ENCODE data around the gene AGBL4. TPM values are rescaled to one million over a fixed set of nuclear protein-coding genes. Genes with fewer than 3 reads are reported as not detected.

AGBL4 gene
- total and polyA plus RNA-seq, 2 of the 13 experiments (the other 11 are each of a cell fraction or from before 2014, with no cell fraction given), result not detected

GRCh38 chr1:48908606-48909005 lies 1115.1 kb downstream of the AGBL4 start:
- Histone ChIP-seq H4K20me1 (ENCODE audit: insufficient read depth, low read length) (no peaks in the 10 kb centered on the region), H3K27ac (ENCODE audit: extremely low read length, insufficient read depth, low read length) (no peak overlapping the region), H2AFZ (ENCODE audit: low read length) (no peak overlapping the region), H3K4me3 (replicated peaks in 1 of 3; ENCODE audit: insufficient read depth in 1 of 3, low read depth in 2 of 3, low read length in 3 of 3) (no peak overlapping the region), H3K27me3 (ENCODE audit: control insufficient read depth in 1 of 2, insufficient read depth in 2 of 2, low read length in 2 of 2) (no peaks in the 10 kb centered on the region), H3K9ac (ENCODE audit: insufficient read depth, low read depth, low read length) (no peak overlapping the region), H3K4me1 (ENCODE audit: insufficient read depth, low read length) (no peaks in the 10 kb centered on the region), H3K9me3 (ENCODE audit: low read length) (no peaks in the 10 kb centered on the region), H3K79me2 (ENCODE audit: insufficient read depth, low read length) (no peaks in the 10 kb centered on the region), H3K36me3 (replicated peaks in 1 of 2; ENCODE audit: control insufficient read depth in 1 of 2, insufficient read depth in 2 of 2, low read length in 2 of 2) (no peaks in the 10 kb centered on the region), H3K4me2 (ENCODE audit: low read depth, low read length) (no peak overlapping the region)
- DNase-seq (ENCODE audit: low spot score) (no peak), FAIRE-seq (no peak), ATAC-seq (no peak)
- in situ Hi-C loops (cut with HindIII; ENCODE audit: extremely low pct_ligation_motif_present, low pct_unique_long_range_greater_than_20kb) (loop anchor here (25.0 kb wide), 1 partner anchor 1429 kb away; no protein-coding TSS in a partner anchor), intact Hi-C loops (cut with micrococcal nuclease; ENCODE audit: unreplicated experiment) (no loop called here)
- BruUV-seq (replicated peaks), result no TSS peak
- POLR2A ChIA-PET, result no interaction called here
- CTCF ChIA-PET (ENCODE audit: low intra/inter-chr PET ratio, low total read pairs), result no interaction called here
- TF ChIP-seq ZMAT3 (CRISPR knock-in tag; conservative IDR thresholded peaks at IDR 0.05), result no peak
- no peak for TF ChIP-seq MYC (CRISPR knock-in tag; IDR thresholded peaks at IDR 0.05; ENCODE audit: borderline replicate concordance)
- peak; percentile 34; the same call in 1 of the 2 replicates for TF ChIP-seq MAFF (IDR thresholded peaks at IDR 0.05; ENCODE audit: low read depth, low read length)
- peak in 1 of 2 experiments; percentile 29; a peak in 2 of 4 replicates for TF ChIP-seq MAFK (conservative IDR thresholded peaks at IDR 0.05 in 1 of 2, IDR thresholded peaks at IDR 0.05 in 1 of 2; ENCODE audit: low read length in 2 of 2)
- TF ChIP-seq BCL6 (CRISPR knock-in tag; IDR thresholded peaks at IDR 0.05), result no peak
- TF ChIP-seq ZNF501 (CRISPR knock-in tag; IDR thresholded peaks at IDR 0.05), result no peak
- TF ChIP-seq ZFP36L2 (CRISPR knock-in tag; IDR thresholded peaks at IDR 0.05), result no peak
- no peak for TF ChIP-seq MTA1 (CRISPR knock-in tag; IDR thresholded peaks at IDR 0.05; ENCODE audit: borderline replicate concordance)
- no peak for TF ChIP-seq ZNF720 (CRISPR knock-in tag; IDR thresholded peaks at IDR 0.05)
- TF ChIP-seq ZSCAN30 (CRISPR knock-in tag; IDR thresholded peaks at IDR 0.05), result no peak

GRCh38 chr1:48906729-48907128 lies 1117.0 kb downstream of the AGBL4 start:
- FAIRE-seq (no peak), ATAC-seq (no peak), DNase-seq (ENCODE audit: low spot score) (no peak)
- 4% methylated on average over 1 of the region's 1 CpG for WGBS (ENCODE audit: low lambda C conversion rate)
- Histone ChIP-seq H3K9ac (ENCODE audit: insufficient read depth, low read depth, low read length) (no peak overlapping the region), H3K27ac (ENCODE audit: extremely low read length, insufficient read depth, low read length) (no peak overlapping the region), H2AFZ (ENCODE audit: low read length) (no peak overlapping the region), H3K36me3 (replicated peaks in 1 of 2; ENCODE audit: control insufficient read depth in 1 of 2, insufficient read depth in 2 of 2, low read length in 2 of 2) (no peaks in the 10 kb centered on the region), H3K4me3 (replicated peaks in 1 of 3; ENCODE audit: insufficient read depth in 1 of 3, low read depth in 2 of 3, low read length in 3 of 3) (no peak overlapping the region), H4K20me1 (ENCODE audit: insufficient read depth, low read length) (no peaks in the 10 kb centered on the region), H3K79me2 (ENCODE audit: insufficient read depth, low read length) (no peaks in the 10 kb centered on the region), H3K4me1 (ENCODE audit: insufficient read depth, low read length) (no peaks in the 10 kb centered on the region), H3K9me3 (ENCODE audit: low read length) (no peaks in the 10 kb centered on the region), H3K4me2 (ENCODE audit: low read depth, low read length) (no peak overlapping the region), H3K27me3 (ENCODE audit: control insufficient read depth in 1 of 2, insufficient read depth in 2 of 2, low read length in 2 of 2) (no peaks in the 10 kb centered on the region)
- in situ Hi-C loops (cut with HindIII; ENCODE audit: extremely low pct_ligation_motif_present, low pct_unique_long_range_greater_than_20kb) (loop anchor here (25.0 kb wide), 1 partner anchor 1431 kb away; no protein-coding TSS in a partner anchor), intact Hi-C loops (cut with micrococcal nuclease; ENCODE audit: unreplicated experiment) (no loop called here)
- CTCF ChIA-PET (ENCODE audit: low intra/inter-chr PET ratio, low total read pairs), result no interaction called here
- TF ChIP-seq ZNF282 (IDR thresholded peaks at IDR 0.05; ENCODE audit: partially characterized antibody) (no peak), TBX2 (CRISPR knock-in tag; IDR thresholded peaks at IDR 0.05; ENCODE audit: borderline replicate concordance) (no peak), REXO4 (CRISPR knock-in tag; IDR thresholded peaks at IDR 0.05; ENCODE audit: borderline replicate concordance) (no peak), RBM22 (optimal IDR thresholded peaks at IDR 0.05; ENCODE audit: low read length) (no peak), ZNF354B (CRISPR knock-in tag; IDR thresholded peaks at IDR 0.05) (no peak), KLF6 (CRISPR knock-in tag; IDR thresholded peaks at IDR 0.05) (no peak), ZFP36L1 (CRISPR knock-in tag; IDR thresholded peaks at IDR 0.05) (no peak), TAF1 (CRISPR knock-in tag; IDR thresholded peaks at IDR 0.05) (no peak), PBX3 (CRISPR knock-in tag; IDR thresholded peaks at IDR 0.05; ENCODE audit: borderline replicate concordance) (no peak), TFAP4 (IDR thresholded peaks at IDR 0.05; ENCODE audit: borderline replicate concordance, low read depth) (no peak), ZFP90 (CRISPR knock-in tag; IDR thresholded peaks at IDR 0.05; ENCODE audit: borderline replicate concordance) (no peak)
- POLR2A ChIA-PET, result no interaction called here
- BruUV-seq (replicated peaks), result no TSS peak
